ENCODE results near the gene LARP4B. TPM values are rescaled to one million over a fixed set of nuclear protein-coding genes. Genes with fewer than 3 reads are reported as not detected.

The LARP4B gene
- total RNA-seq, 1 donor from 2014 or later: 58.4 TPM

DNA sequence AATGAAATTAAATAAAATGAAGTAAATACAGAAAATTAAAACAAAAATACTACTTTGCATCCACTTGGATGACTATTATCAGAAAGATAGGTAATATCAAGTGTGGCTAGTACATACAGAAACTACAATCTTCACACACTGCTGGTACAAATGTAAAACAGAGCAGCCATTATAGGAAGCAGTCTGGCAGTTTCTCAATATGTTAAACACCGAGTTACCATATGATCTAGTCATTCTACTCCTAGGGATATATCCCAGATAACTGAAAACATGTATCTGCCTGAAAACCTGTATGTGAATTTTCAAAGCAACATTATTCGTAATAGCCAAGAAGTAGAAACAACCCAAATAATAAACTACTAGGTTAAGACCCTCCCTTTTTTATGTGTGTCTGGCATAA lies 33.4 kb downstream of the LARP4B start:
- TF ChIP-seq, protein P1, sequence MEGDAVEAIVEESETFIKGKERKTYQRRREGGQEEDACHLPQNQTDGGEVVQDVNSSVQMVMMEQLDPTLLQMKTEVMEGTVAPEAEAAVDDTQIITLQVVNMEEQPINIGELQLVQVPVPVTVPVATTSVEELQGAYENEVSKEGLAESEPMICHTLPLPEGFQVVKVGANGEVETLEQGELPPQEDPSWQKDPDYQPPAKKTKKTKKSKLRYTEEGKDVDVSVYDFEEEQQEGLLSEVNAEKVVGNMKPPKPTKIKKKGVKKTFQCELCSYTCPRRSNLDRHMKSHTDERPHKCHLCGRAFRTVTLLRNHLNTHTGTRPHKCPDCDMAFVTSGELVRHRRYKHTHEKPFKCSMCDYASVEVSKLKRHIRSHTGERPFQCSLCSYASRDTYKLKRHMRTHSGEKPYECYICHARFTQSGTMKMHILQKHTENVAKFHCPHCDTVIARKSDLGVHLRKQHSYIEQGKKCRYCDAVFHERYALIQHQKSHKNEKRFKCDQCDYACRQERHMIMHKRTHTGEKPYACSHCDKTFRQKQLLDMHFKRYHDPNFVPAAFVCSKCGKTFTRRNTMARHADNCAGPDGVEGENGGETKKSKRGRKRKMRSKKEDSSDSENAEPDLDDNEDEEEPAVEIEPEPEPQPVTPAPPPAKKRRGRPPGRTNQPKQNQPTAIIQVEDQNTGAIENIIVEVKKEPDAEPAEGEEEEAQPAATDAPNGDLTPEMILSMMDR (conservative IDR thresholded peaks at IDR 0.05; ENCODE audit: low read depth, low read length): no peak
- H3K4me3 ChIP-seq (ENCODE audit: low read depth, low read length): no peak overlapping the region
- DNase-seq (ENCODE audit: low read depth): no peak

DNA sequence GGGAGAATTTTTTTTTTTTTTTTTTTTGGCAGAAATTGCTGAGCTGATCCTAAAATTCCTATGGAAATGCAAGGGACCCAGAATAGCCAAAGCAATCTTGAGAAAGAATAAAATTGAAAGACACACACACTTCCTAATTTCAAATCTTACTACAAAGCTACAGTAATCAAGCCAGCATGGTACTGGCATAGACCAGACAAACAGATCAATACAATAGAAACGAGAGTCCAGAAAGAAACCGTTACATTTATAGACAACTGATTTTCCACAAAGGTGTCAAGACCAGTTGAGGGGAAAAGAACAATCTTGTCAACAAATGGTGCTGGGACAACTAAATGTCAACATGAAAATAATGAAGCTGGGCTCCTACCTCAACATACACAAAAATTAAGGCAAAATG lies 34.5 kb downstream of the LARP4B start:
- TF ChIP-seq, protein P1 (conservative IDR thresholded peaks at IDR 0.05; ENCODE audit: low read depth, low read length): no peak
- no peak for DNase-seq (ENCODE audit: low read depth)

DNA sequence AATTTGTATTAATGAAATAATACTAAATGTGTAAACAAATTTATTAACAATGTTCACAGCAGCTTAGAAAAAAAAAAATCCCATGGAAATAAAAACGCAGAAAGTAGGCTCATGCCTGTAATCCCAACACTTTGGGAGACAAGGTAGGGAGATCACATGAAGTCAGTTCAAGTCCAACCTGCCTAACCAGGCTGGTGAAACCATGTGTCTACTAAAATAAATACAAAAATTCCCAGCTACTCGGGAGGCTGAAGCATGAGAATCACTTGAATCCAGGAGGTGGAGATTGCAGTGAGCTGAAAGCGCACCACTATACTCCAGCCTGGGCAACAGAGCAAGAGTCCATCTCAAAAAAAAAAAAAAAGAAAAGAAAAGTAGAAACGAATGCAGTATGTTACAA lies 36.2 kb downstream of the LARP4B start:
- H3K4me3 ChIP-seq (ENCODE audit: low read depth, low read length): no peak overlapping the region
- DNase-seq (ENCODE audit: low read depth): no peak
- TF ChIP-seq, protein P1 (conservative IDR thresholded peaks at IDR 0.05; ENCODE audit: low read depth, low read length): no peak

More for the DNA sequence above, 34.5 kb downstream of the LARP4B start:
- H3K4me3 ChIP-seq (ENCODE audit: low read depth, low read length): no peak overlapping the region

DNA sequence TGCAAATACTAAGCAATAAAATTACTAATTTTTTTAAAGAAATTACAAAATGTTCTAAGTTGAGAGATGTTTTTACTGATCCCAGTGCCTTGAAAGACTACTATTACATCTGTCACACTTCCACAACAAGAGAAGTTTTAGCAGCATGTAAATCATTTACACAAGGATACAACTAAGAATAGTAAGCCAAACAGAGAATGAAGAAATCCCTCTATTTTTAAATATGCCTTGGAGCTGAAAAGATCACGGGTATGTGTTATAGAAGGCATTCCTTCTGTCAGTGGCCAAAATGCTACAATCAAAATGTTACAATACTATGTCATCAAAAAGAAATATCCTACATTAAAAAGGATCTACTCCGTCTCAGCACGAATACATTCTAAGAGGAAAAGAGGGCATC lies 52.6 kb downstream of the LARP4B start:
- H3K4me3 ChIP-seq (ENCODE audit: low read depth, low read length): no peak overlapping the region
- TF ChIP-seq, protein P1 (conservative IDR thresholded peaks at IDR 0.05; ENCODE audit: low read depth, low read length): no peak
- DNase-seq (ENCODE audit: low read depth): no peak

DNA sequence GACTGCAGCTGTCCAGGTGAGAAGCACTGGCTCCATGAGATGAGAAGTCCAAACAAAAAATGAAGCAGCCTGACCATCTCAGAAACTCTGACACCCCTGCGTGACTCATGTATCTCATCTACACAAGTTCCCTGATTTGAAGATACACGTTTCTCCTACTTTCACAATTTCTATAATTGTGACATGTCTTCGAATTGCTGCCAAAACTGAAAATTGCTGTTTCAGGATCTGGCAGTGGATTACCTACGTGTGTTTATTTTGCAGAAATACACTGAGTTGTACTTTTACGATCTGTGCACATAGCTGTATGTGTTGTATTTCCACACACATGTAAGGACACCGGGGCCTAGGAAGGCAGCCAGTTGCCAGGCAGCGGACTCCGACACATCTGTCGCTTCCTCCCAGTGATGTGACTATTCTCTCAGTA lies 53.2 kb downstream of the LARP4B start:
- TF ChIP-seq, protein P1 (conservative IDR thresholded peaks at IDR 0.05; ENCODE audit: low read depth, low read length): no peak
- no peak overlapping the region for H3K4me3 ChIP-seq (ENCODE audit: low read depth, low read length)
- no peak for DNase-seq (ENCODE audit: low read depth)

DNA sequence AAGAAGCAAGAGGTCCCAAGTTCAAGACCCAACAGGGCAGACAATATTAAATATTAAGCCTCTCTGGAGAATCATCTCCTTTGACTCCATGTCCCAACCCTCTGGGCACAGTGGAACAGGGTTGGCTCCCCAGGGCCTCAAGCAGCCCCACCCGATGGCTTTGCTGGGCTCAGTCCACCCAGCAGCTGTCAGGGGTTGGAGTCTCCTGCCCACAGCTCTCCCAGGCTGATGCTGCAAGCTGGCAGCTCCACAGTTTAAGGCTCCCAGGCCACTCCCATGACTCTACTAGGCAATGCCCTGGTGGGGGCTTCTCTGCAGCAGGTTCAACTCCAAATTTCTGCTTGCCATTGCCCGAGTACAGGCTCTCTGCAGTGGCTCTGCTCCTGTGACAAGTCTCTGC lies 55.1 kb downstream of the LARP4B start:
- no peak for DNase-seq (ENCODE audit: low read depth)
- no peak overlapping the region for H3K4me3 ChIP-seq (ENCODE audit: low read depth, low read length)
- TF ChIP-seq, protein P1 (conservative IDR thresholded peaks at IDR 0.05; ENCODE audit: low read depth, low read length): no peak

DNA sequence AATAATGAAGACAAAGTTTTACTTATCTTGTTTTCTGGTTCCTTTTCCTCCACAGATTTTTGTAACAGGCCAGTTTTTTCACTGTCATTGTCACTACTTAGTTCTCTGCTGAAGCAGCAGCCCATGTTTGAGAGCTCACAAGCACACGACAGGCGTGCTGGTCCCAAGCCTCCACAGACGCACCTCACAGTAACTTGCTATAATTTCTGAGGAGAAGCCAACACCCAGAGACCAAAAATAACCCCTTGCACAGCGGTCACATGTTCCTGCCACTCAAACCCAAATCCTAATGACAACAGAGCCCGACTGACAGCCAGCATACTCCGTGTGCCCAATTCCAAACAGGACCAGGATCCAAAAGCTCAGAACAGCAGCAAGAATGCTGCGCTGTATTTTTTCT lies 58.5 kb downstream of the LARP4B start:
- TF ChIP-seq, protein P1 (conservative IDR thresholded peaks at IDR 0.05; ENCODE audit: low read depth, low read length): no peak
- no peak for DNase-seq (ENCODE audit: low read depth)

More for the DNA sequence above, 58.5 kb downstream of the LARP4B start:
- H3K4me3 ChIP-seq (ENCODE audit: low read depth, low read length): no peak overlapping the region
